ENCODE data around the gene KANSL1. TPM values are rescaled to one million over a fixed set of nuclear protein-coding genes. Genes with fewer than 3 reads are reported as not detected.

Gene KANSL1
- polyA plus RNA-seq, 1 donor from 2014 or later, result 65.0 TPM

DNA sequence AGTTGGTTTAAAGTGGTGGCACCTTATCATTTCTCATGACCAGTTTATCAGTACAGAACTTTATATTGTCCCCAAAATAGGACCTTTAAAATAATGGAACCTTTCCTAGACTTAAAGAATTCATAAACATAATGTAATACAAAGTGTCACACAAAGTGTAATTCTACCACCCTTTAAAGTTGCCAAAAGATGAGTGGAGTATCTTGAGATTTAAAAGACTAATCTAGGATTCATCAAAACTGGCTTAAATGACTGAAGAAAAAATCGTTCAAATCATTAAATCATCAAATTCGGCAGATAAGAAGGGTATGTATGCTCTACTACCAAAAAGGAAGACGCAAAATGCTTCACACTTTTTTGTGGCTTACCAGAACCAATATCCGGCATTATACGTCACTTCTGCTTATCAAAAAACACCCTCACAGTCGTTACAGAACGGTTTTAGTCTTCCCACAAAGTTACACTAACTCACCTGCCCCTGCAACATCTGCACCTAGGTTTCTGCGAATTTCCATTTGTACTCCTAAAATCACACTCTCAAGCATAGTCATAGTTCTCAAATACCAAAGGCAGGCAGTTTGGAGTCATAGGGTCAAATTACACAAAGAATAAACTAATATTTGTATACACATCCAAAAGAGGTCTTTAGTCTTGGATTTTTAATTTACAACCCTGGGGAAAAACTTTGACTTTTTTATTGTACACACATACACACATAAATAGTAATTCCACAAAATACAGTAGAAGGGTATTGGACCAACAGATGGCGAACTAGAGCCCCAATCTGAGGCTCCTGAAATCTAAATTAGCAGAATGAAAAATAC, 1.4 kb upstream of the KANSL1 start:
- H3K4me2 ChIP-seq (ENCODE audit: low read length), result peak overlapping the region; percentile 74
- peaks cover 78% of the 10 kb centered on the region for H3K79me2 ChIP-seq (replicated peaks; ENCODE audit: insufficient read depth, low read length)
- peaks cover 23% of the 10 kb centered on the region for H3F3A ChIP-seq (ENCODE audit: insufficient read depth, low read length, poor library complexity, severe bottlenecking)
- peak overlapping the region; percentile 95 for H3K27ac ChIP-seq (ENCODE audit: low read length)
- no peak overlapping the region for H2AFZ ChIP-seq (ENCODE audit: low read depth, low read length)
- no peaks in the 10 kb centered on the region for H3K9me2 ChIP-seq (ENCODE audit: insufficient read depth, low read length)
- no peaks in the 10 kb centered on the region for H3K9me3 ChIP-seq (ENCODE audit: low read length)
- H3K27me3 ChIP-seq (ENCODE audit: insufficient read depth, low read depth, low read length), result peaks cover 2% of the 10 kb centered on the region
- H3K36me3 ChIP-seq (ENCODE audit: insufficient read depth, low read length), result no peaks in the 10 kb centered on the region
- peaks cover 24% of the 10 kb centered on the region for H4K20me1 ChIP-seq (ENCODE audit: insufficient read depth)
- H3K9ac ChIP-seq (ENCODE audit: low read length), result peak overlapping the region; percentile 95
- peak overlapping the region; percentile 67 for H3K4me3 ChIP-seq (ENCODE audit: low read length)
- no peak for TF ChIP-seq MXI1 (conservative IDR thresholded peaks at IDR 0.05; ENCODE audit: poor library complexity, severe bottlenecking)
- TF ChIP-seq RAD21 (conservative IDR thresholded peaks at IDR 0.05), result peak; percentile 58
- TF ChIP-seq, protein P1, sequence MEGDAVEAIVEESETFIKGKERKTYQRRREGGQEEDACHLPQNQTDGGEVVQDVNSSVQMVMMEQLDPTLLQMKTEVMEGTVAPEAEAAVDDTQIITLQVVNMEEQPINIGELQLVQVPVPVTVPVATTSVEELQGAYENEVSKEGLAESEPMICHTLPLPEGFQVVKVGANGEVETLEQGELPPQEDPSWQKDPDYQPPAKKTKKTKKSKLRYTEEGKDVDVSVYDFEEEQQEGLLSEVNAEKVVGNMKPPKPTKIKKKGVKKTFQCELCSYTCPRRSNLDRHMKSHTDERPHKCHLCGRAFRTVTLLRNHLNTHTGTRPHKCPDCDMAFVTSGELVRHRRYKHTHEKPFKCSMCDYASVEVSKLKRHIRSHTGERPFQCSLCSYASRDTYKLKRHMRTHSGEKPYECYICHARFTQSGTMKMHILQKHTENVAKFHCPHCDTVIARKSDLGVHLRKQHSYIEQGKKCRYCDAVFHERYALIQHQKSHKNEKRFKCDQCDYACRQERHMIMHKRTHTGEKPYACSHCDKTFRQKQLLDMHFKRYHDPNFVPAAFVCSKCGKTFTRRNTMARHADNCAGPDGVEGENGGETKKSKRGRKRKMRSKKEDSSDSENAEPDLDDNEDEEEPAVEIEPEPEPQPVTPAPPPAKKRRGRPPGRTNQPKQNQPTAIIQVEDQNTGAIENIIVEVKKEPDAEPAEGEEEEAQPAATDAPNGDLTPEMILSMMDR (IDR thresholded peaks at IDR 0.05; ENCODE audit: poor library complexity, severe bottlenecking), result peak; percentile 81
- no peak for TF ChIP-seq EZH2 (IDR thresholded peaks at IDR 0.05; ENCODE audit: borderline replicate concordance, insufficient read depth, low read length, poor library complexity, severe bottlenecking)
- peak; percentile 62 for TF ChIP-seq SMC3 (conservative IDR thresholded peaks at IDR 0.05; ENCODE audit: poor library complexity)

DNA sequence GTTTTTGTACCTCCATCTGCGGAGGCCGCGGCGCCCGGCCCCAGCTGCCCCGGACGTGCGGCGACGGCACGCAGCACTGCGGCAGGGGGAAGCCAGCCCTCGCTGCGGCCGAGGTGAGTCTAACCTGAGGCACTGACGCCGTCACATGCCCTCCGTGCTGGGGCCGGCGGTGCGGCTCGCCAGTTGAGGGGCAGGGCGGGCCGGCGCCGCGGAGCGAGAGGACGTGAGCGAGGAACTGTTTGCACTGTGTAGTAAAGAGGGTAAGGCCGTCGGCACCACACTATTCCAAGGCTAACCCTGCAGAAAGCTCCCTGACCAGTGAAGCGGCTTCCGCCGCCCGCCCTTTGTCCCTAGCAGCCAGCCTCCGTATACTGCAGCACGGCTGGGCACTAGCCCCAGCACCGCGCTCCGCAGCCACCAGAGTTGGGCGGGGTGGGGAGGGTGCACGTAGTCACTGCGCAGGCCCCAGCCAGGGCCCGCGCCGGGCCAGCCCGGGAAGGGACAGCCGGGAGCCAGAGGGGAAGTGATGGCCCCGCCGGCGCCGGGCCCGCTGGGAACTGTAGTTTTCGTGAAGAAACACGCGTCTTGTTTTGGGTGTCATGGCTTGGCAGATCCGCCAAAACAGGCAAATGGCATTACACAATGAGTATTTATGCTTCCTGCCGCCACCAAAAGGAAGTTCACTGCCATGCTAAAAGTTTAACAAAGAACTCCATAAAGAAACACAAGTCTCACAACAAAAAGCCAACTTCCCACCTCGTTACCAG, 580 bp upstream of the KANSL1 start:
- Histone ChIP-seq H3K79me2 (replicated peaks; ENCODE audit: insufficient read depth, low read length) (peaks cover 84% of the 10 kb centered on the region), H3K9ac (ENCODE audit: low read length) (peak overlapping the region; percentile 95), H4K20me1 (ENCODE audit: insufficient read depth) (peaks cover 31% of the 10 kb centered on the region), H3K9me2 (ENCODE audit: insufficient read depth, low read length) (no peaks in the 10 kb centered on the region), H3K4me2 (ENCODE audit: low read length) (peak overlapping the region; percentile 74), H3F3A (ENCODE audit: insufficient read depth, low read length, poor library complexity, severe bottlenecking) (peaks cover 23% of the 10 kb centered on the region), H3K4me3 (ENCODE audit: low read length) (peak overlapping the region; percentile 67), H3K36me3 (ENCODE audit: insufficient read depth, low read length) (no peaks in the 10 kb centered on the region), H2AFZ (ENCODE audit: low read depth, low read length) (peak overlapping the region; percentile 72), H3K27me3 (ENCODE audit: insufficient read depth, low read depth, low read length) (peaks cover 2% of the 10 kb centered on the region), H3K9me3 (ENCODE audit: low read length) (no peaks in the 10 kb centered on the region), H3K27ac (ENCODE audit: low read length) (peak overlapping the region; percentile 95)
- TF ChIP-seq POLR2AphosphoS5 (IDR thresholded peaks at IDR 0.05), result peak; percentile 76
- no peak for TF ChIP-seq EZH2 (IDR thresholded peaks at IDR 0.05; ENCODE audit: borderline replicate concordance, insufficient read depth, low read length, poor library complexity, severe bottlenecking)
- TF ChIP-seq RAD21 (conservative IDR thresholded peaks at IDR 0.05), result peak; percentile 59
- peak; percentile 93 for TF ChIP-seq MXI1 (conservative IDR thresholded peaks at IDR 0.05; ENCODE audit: poor library complexity, severe bottlenecking)
- TF ChIP-seq SMC3 (conservative IDR thresholded peaks at IDR 0.05; ENCODE audit: poor library complexity), result peak; percentile 66
- TF ChIP-seq EP300 (conservative IDR thresholded peaks at IDR 0.05; ENCODE audit: poor library complexity, severe bottlenecking), result peak; percentile 61
- peak; percentile 98 for TF ChIP-seq TAF1 (IDR thresholded peaks at IDR 0.05; ENCODE audit: low read depth)
- TF ChIP-seq, protein P2, sequence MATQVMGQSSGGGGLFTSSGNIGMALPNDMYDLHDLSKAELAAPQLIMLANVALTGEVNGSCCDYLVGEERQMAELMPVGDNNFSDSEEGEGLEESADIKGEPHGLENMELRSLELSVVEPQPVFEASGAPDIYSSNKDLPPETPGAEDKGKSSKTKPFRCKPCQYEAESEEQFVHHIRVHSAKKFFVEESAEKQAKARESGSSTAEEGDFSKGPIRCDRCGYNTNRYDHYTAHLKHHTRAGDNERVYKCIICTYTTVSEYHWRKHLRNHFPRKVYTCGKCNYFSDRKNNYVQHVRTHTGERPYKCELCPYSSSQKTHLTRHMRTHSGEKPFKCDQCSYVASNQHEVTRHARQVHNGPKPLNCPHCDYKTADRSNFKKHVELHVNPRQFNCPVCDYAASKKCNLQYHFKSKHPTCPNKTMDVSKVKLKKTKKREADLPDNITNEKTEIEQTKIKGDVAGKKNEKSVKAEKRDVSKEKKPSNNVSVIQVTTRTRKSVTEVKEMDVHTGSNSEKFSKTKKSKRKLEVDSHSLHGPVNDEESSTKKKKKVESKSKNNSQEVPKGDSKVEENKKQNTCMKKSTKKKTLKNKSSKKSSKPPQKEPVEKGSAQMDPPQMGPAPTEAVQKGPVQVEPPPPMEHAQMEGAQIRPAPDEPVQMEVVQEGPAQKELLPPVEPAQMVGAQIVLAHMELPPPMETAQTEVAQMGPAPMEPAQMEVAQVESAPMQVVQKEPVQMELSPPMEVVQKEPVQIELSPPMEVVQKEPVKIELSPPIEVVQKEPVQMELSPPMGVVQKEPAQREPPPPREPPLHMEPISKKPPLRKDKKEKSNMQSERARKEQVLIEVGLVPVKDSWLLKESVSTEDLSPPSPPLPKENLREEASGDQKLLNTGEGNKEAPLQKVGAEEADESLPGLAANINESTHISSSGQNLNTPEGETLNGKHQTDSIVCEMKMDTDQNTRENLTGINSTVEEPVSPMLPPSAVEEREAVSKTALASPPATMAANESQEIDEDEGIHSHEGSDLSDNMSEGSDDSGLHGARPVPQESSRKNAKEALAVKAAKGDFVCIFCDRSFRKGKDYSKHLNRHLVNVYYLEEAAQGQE (IDR thresholded peaks at IDR 0.05; ENCODE audit: borderline replicate concordance), result peak; percentile 96
- TF ChIP-seq, protein P1 (IDR thresholded peaks at IDR 0.05; ENCODE audit: poor library complexity, severe bottlenecking), result peak; percentile 76
